Measurements from ENCODE around the gene INPP5J.

- TF ChIP-seq POLR2A (IDR thresholded peaks at IDR 0.05; ENCODE audit: extremely low read depth, insufficient read length): no peak
- no peak for TF ChIP-seq CTCF (IDR thresholded peaks at IDR 0.05; ENCODE audit: low read depth, low read length)
- no peak for TF ChIP-seq MYC (IDR thresholded peaks at IDR 0.05; ENCODE audit: low read depth, low read length)
Measured at GRCh38 chr22:31142285-31142684, 19.5 kb downstream of the INPP5J start.
